Fibroblast of the conjunctiva (primary cell): ENCODE results near the gene ZNF222.

ENCODE experiments used
- DNase-seq: peaks from one replicate; pipeline ENCODE4 v3.0.0-alpha.2; 2010; ENCODE audit warnings: low read depth

ZNF222 gene

DNA sequence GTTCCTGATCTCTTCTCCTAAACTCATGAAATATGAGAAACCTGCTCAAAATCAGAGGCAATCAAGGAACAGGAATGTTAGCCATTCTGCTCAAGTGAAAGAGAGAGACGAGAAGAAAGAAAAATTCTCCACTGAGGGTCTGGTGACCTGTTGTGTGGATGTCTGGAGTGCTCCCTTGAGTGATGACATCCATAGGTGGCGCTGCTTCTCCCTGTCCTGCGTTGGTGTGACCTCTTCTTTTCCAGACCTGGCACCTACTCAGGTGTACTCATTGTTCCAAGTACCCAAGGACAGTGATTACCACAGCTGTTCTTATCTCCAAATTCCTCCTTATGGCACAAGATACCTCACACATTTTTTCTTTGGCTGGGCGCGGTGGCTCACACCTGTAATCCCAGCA, 30.7 kb downstream of the ZNF222 start:
- DNase-seq, result no peak

DNA sequence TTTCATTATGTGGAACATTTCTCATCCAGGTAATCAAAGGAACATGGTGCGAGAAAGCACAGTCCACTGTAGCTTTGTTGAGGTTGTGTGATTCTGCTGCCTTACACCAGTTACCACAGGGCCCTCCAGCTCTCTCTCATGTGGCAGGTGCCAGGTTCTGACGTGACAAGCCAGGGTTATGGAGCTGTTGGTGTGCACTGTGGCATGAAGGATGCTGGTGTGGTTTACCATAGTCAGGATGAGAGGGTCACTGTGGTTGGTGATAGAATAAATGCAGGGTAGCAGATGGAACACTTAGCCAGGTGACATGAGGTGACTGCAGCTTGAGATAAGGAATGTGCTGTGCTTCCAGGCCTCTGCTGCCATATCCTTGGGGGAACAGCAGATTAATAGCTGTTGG, 34.0 kb downstream of the ZNF222 start:
- no peak for DNase-seq

DNA sequence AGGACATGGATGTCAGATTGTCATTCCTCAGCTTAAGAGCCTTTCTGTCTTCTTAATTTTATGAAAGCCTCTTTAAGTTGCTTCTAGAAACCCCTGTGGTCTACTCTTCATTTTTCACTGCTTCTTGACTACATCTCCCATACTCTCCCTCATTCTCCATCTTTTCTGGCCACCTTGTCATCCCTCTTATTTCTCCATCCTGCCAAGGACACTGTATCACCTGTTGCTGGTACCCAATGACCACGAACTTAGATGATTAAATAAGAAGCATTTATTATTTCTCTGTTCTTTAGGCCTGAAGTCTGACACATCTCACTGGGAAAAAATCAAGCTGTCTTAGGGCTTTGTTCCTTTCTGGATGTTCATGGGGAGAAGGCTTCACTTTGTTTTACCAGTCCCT, 35.9 kb downstream of the ZNF222 start:
- no peak for DNase-seq

DNA sequence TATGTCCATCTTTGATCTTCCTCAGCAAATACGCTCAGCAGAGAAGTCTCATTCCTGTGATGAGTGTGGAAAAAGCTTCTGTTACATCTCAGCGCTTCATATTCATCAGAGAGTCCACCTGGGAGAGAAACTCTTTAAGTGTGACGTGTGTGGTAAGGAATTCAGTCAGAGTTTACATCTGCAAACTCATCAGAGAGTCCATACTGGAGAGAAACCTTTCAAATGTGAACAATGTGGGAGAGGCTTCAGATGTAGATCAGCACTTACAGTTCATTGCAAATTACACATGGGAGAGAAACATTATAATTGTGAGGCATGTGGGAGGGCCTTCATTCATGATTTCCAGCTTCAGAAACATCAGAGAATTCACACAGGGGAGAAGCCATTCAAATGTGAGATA, 41.1 kb downstream of the ZNF222 start:
- no peak for DNase-seq

DNA sequence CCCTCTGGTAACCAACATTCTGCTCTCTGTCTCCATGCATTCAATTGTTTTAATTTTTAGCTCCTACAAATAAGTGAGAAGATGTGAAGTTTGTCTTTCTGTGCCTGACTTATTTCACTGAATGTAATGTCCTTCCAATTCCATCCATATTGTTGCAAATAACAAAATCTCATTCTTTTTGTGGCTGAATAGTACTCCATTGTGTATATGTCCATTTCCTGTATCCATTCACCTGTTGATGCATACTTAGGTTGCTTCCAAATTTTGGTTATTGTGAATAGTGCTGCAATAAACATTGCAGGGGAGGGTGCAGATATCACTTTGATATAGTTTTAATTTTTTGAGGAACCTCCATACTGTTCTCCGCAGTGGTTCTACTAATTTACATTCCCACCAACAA, 44.2 kb downstream of the ZNF222 start:
- DNase-seq, result no peak

DNA sequence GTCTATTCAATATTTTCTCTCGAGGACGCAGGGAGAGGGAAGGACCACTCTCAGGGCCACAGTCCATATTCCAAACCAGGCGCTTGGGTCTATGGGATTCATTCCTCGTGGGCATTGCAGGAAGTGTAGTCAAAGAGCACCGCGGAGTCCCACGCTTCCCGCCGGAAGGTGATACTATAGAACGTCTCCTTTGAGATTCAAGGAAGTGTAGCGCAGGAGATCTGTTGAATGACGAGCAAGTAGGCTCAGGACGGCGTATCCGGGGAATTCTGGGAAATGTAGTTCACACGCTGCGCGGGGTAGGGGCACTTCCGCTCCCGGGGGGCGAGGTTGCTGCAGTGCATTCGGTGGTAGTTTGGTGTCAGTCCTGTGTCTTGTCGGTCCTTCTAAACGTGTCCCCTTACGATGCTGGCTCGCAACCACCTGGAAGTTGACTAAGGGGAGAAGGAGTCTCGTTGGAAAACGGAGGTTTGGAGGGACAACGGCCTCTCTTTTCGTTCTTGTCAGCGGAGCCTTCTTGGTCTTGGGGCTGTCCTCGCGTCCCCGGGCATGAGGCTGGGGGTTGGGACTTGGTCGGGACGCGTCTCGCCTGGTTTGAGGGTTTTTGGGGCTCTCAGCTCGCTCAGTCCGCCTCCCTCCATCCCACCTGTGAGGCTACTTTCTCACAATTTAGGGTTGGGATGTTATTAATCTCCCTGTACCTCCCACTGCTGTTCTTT, 46.8 kb downstream of the ZNF222 start, which contains the start of gene ZNF284:
Gene ZNF284 (plus strand): TSS at position 336 of the 719 bp plus-strand sequence. CDS start 4,231 bp downstream, outside the sequence.
- DNase-seq, result peak; percentile 83

DNA sequence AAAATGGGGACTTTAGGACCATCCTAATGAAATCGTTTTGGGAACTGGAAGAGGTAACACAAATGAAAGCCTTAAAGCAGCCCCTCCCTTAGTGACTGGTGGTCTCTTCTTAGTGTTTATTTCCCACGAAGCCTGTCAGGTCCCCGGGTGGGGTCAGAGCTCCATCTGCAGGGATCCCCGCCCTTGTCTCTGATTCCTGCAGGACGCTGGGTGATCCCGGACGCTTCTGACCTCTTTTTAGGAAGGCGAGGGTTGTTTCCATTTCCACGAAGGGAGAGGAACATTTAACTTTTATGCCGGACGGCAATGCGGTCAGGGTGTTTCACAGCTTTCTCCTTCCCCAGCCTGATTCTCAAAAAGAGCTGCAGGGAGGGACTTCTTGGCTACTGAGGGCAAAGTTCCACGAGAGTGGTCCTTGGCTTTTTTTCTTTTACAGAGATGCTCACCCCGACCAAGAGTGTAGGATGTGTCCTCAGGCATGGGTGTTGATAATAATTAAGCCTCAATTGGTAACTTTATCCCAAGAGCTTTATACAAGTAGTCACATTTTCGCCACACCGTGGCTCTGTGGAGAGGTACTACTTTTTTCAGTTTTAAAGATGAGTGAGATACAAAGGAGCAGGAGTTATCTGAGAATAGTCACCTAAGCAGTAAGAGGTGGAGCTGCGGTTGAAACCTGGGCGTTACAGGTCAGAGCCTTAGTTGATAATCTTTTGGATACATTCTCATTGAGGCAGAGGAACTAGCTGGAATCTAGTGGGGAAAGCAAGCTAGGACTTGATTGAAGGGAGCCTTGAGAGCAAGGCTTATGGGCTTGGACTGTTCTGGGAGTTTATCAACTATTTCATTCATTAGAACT, 47.6 kb downstream of the ZNF222 start:
- DNase-seq, result no peak

DNA sequence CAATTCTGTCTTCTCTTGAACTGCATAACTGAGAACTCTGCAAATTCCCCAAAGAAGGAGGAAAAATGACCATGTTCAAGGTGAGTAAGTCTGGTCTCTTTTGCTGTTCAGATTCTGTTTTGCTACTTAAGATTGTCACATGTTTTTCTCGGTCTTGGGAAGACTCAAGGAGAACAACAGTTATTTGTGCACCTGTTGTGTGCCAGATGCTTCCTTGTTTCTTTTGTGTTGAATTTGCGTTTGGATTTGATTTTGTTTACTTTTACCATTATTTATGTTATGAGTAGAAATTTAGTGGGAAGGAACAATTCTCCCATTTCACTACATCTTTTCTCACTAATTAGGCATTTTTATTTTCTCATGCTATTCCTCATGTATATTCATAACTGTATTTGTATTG, 51.1 kb downstream of the ZNF222 start:
- no peak for DNase-seq
